Astrocyte of the cerebellum (primary cell): ENCODE measurements around the gene TIRAP.

Source experiments
- DNase-seq: peaks from one replicate; pipeline ENCODE4 v3.0.0-alpha.2; 2011; ENCODE audit warnings: low read depth
- H3K4me3 ChIP-seq: 2 replicates; pipeline ENCODE4 v1.5.1; 2011; ENCODE audit warnings: mild to moderate bottlenecking, low read depth, low read length, moderate library complexity
- in situ Hi-C: cut with HindIII; loops from 2 replicates; pipeline ENCODE4 v1.10.0; 2017; ENCODE audit warnings: low sequenced_read_pairs
- TF ChIP-seq, protein P1 (sequence below): IDR thresholded peaks from 2 replicates; pipeline ENCODE4 v1.5.1; 2012; ENCODE audit warnings: low read length, low read depth, moderate library complexity, mild to moderate bottlenecking; ENCODE audit errors: missing control alignments

The TIRAP gene

DNA sequence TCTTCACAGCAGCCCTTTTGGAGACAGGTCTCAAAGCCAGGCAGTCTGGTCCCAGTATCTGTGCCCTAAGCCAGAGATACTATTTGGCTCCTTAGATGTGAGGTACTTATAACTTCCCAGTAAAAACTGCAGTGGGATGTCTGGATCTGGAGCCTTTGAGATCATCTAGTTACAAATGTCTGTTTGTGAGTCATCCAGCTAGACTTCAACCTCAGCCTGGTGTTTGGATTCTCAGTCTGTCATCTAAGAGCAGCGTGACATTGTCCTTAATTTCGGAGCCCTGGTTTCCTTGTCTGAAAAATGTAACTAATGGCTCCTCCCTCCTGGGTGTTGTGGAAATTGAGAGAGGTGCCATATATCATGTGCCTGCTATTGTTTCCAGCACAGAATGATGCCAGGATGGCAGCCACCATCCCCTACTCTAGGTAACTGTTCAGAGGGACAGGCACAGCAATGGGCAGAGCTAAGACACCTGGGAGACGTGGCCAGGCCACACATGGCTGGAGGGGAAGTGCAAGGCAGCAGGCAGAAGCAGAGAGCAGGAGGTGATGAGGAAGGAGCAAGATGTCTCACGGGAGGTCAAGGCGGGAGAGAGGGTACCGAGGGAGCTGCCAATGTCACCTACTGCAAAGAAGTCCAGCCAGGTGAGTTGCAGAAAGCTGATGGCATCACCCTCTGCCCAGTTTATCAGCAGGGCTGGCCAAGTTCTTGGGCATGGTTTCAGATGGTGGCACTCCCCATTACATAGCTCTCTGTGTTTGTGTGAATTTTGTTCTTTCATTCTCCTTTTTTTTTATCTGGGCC is 52.0 kb downstream of the TIRAP start:
- no peak for DNase-seq
- H3K4me3 ChIP-seq = no peak overlapping the region
- in situ Hi-C loops = no loop called here
- TF ChIP-seq, protein P1, sequence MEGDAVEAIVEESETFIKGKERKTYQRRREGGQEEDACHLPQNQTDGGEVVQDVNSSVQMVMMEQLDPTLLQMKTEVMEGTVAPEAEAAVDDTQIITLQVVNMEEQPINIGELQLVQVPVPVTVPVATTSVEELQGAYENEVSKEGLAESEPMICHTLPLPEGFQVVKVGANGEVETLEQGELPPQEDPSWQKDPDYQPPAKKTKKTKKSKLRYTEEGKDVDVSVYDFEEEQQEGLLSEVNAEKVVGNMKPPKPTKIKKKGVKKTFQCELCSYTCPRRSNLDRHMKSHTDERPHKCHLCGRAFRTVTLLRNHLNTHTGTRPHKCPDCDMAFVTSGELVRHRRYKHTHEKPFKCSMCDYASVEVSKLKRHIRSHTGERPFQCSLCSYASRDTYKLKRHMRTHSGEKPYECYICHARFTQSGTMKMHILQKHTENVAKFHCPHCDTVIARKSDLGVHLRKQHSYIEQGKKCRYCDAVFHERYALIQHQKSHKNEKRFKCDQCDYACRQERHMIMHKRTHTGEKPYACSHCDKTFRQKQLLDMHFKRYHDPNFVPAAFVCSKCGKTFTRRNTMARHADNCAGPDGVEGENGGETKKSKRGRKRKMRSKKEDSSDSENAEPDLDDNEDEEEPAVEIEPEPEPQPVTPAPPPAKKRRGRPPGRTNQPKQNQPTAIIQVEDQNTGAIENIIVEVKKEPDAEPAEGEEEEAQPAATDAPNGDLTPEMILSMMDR = no peak

DNA sequence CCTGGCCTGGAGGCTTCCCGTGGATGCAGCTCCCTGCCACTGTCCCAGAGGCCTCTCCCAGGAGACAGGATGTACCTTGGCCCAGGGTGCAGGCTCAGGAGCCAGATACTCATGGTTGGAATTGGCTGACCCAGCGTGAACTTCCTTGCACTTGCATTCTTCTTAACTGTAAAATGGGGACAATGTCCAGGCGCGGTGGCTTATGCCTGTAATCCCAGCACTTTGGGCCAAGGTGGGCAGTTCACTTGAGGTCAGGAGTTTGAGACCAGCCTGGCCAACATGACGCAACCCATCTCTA is 52.5 kb downstream of the TIRAP start:
- no peak for DNase-seq
- TF ChIP-seq, protein P1 = no peak
- H3K4me3 ChIP-seq = no peak overlapping the region
- in situ Hi-C loops = no loop called here

DNA sequence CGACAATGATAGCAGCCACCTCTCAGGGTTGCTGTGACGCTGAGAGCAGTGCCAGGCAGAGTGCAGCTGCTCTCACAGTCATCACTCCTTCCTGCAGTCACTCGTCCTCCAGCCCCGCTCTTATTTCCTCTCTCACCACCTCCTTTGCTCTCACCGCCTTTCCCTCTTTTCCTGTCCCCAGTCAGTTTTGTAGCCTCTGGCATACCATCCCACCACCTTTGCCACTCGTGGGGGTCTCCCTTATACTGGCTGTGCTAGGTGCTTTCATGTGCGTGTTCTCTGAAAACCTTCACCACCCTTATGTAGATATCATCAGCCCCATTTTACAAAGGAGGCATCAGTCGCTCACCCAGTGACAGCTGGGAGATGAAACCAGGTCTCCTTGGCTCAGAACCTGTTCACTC is 53.2 kb downstream of the TIRAP start:
- no peak overlapping the region for H3K4me3 ChIP-seq
- no peak for DNase-seq
- in situ Hi-C loops = no loop called here
- TF ChIP-seq, protein P1 = no peak

DNA sequence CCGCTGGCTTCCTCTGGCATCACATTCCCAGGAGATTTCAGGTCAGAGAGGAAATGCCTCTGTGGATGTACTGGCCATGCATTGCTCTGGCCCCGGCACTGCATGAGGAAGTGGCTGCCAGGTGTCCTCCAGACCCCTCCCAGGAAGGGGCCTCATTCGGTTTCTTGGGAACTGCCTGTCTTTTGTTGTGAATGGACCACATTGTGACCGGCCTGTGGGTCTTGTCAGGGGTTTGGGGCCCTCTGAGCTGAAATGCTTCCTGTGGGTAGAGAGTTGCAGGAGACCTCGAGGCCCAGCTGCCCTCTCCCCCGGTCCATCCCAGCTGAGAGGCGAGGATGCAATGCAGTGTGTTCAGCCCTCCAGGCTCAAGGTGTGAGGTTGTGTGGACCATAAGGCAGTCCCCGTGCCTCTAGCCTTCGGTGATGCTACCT is 53.8 kb downstream of the TIRAP start:
- no peak for DNase-seq
- in situ Hi-C loops = no loop called here
- TF ChIP-seq, protein P1 = no peak

DNA sequence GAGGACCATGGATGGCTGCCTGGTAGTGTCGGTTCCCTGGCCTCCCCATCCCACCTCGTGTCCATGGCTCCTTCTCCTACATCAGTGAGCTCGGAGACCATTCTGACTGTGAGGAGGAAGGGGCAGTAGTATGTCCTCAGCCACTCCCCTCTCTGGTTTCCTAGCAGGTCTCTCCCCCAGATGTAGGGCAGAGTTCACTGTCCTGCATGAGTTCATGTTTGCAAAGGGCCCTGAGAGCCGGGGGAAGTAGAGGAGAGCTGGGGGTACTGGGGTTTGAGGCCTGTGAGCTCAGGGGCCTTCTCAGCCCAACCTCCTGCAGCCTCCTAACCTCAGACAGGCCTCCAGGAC is 54.2 kb downstream of the TIRAP start:
- TF ChIP-seq, protein P1 = no peak
- no peak overlapping the region for H3K4me3 ChIP-seq
- DNase-seq = no peak
- in situ Hi-C loops = no loop called here

More for the DNA sequence above, 53.8 kb downstream of the TIRAP start:
- no peak overlapping the region for H3K4me3 ChIP-seq

DNA sequence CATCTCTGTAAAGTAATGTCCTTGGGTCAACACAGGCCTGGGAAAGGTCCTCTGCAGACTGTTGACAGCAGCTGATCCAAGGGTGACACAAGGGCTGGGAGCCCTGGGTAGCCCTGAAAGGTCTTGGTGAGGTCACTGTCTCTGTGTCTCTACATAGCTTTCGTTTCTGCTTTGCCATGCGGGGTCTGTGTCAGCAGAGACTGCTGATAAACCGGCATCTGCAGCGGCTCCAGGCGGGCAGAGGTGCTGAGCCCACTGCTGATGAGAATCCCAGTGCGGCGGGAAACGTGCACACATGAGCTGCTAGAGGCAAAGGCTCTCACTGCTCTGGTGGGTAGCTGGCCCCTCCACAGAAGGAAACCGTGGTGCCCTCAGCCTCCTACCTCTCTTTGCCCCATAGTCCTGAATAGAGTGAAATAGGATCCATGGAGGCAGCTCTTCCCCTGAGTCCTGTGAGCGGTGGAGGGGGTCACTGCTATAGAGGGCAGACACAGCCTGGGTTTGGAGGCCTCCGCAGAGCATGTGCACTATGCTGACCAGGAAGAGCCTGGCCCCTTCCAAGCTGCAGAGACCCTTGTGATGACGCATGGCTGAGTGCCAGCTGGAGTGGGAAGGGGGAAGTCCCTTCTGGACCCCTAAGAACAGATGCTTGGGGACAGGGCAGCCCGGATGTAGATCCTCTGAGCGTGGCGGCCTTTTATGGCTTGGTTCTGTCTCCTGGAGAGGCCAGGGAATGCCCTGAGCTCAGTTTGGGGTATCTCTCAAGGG is 54.8 kb downstream of the TIRAP start:
- H3K4me3 ChIP-seq = no peak overlapping the region
- DNase-seq = no peak
- in situ Hi-C loops = no loop called here
- TF ChIP-seq, protein P1 = no peak
